GM18861 (cell line): Measurements from ENCODE around the gene UPK1A.
"Not testable (repeated sequence)": the region's sequence is repeated elsewhere in the genome, so short reads cannot be mapped to it uniquely, and the experiment has no call there.

ENCODE experiments used
- ATAC-seq: cut with Tn5 transposase; IDR thresholded peaks from one replicate; pipeline ENCODE4 v1.9.1; 2021; ENCODE audit not compliant: unreplicated experiment

The UPK1A gene

GRCh38 chr19:35716801-35717664, 50.7 kb downstream of the UPK1A start:
- ATAC-seq: peak; percentile 51

GRCh38 chr19:35717665-35718344, 51.5 kb downstream of the UPK1A start, which contains the start of gene KMT2B:
Gene KMT2B (plus strand): TSS chr19:35718003. CDS start chr19:35718019, 16 bp downstream.
- no peak for ATAC-seq

DNA sequence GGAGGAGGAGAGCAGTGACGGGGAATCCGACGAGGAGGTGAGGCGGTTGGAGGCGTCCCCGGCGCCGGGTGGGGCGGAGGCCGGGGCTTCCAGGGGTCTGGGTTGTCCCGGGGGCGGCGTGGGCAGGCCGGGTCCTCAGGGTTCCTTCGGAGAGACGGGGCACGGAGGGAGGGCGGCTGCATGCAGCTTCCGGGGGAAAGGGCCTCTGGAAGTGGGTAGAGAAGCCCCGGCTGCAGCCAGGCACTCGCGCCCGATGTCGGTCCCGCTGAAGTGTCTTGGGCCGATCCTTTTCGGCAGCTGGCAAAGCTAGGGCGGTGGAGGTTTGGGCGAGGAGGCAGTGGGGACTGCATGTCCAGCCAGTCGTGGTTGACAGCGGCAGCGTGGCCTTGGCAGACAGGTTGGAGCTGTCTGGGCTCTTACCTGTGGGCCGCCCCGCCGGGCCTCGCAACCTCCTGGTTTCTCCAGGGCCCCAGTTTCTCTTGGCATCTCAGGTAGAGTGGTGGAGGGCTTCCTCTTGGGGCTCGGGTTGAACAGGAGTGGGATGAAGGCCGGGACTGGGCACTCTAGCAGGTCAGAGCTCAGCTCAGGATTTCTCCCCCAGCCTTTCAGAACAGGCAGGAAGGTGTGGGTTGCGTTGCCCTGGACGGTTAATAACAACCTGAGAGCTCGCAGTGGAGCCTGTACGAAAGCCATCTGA, 52.2 kb downstream of the UPK1A start:
- no peak for ATAC-seq

- ATAC-seq: no peak
Observed at GRCh38 chr19:35719402-35720162, 53.3 kb downstream of the UPK1A start.

DNA sequence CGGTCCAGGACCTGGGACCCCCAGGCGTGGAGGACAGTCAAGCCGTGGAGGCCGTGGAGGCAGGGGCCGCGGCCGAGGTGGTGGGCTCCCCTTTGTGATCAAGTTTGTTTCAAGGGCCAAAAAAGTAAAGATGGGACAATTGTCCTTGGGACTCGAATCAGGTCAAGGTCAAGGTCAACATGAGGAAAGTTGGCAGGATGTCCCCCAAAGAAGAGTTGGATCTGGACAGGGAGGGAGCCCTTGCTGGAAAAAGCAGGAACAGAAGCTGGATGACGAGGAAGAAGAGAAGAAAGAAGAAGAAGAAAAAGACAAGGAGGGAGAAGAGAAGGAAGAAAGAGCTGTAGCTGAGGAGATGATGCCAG, 53.8 kb downstream of the UPK1A start:
- ATAC-seq: no peak

- no peak for ATAC-seq
Observed at GRCh38 chr19:35720648-35721047, 54.3 kb downstream of the UPK1A start.

DNA sequence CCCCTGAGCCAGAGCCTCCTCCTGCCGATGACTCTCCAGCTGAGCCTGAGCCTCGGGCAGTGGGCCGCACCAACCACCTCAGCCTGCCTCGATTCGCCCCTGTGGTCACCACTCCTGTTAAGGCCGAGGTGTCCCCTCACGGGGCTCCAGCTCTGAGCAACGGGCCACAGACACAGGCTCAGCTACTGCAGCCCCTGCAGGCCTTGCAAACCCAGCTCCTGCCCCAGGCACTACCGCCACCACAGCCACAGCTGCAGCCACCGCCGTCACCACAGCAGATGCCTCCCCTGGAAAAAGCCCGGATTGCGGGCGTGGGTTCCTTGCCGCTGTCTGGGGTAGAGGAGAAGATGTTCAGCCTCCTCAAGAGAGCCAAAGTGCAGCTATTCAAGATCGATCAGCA, 55.1 kb downstream of the UPK1A start:
- no peak for ATAC-seq

DNA sequence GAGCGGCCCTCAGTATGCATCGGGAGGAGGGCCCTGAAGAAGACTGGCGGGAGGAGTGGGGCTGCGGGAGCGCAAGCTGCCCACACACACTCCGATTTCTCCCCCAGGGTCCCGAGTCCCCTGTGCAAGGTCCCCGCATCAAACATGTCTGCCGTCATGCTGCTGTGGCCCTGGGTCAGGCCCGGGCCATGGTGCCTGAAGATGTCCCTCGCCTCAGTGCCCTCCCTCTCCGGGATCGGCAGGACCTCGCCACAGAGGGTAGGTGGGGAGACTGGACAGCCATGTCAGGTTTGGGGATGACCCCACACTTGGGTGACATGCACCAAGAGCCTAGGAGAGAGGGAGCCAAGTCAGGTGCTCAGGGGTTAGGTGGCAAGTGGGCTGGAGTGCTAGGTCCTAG, 56.1 kb downstream of the UPK1A start:
- ATAC-seq: no peak

- no peak for ATAC-seq
Observed at GRCh38 chr19:35722897-35723296, 56.6 kb downstream of the UPK1A start.

DNA sequence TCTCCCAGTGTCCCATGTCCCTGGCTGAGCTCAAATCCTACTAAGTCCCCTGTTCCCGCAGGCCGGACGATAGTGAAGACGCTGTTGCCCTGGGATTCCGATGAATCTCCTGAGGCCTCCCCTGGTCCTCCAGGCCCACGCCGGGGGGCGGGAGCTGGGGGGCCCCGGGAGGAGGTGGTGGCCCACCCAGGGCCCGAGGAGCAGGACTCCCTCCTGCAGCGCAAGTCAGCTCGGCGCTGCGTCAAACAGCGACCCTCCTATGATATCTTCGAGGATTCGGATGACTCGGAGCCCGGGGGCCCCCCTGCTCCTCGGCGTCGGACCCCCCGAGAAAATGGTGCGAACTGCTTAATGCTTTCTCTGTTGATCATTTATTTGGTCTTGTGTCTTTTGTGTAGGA, 57.4 kb downstream of the UPK1A start:
- ATAC-seq: no peak

DNA sequence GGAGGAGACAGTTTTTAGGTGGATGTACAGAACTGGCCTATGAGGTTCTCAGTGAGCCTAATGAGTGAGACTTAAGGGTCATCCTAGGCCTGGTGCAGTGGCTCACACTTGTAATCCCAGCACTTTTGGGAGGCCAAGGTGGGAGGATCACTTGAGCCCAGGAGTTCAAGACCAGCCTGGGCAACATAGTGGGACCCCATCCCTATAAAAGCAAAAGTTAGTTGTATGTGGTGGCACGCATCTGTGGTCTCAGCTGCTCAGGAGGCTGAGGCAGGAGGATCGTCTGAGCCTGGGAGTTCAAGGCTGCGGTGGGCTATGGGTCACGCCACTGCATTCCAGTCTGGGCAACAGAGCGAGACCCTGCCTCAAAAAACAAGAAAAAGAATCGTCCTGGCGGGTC, 57.8 kb downstream of the UPK1A start:
- ATAC-seq: not testable (repeated sequence)

DNA sequence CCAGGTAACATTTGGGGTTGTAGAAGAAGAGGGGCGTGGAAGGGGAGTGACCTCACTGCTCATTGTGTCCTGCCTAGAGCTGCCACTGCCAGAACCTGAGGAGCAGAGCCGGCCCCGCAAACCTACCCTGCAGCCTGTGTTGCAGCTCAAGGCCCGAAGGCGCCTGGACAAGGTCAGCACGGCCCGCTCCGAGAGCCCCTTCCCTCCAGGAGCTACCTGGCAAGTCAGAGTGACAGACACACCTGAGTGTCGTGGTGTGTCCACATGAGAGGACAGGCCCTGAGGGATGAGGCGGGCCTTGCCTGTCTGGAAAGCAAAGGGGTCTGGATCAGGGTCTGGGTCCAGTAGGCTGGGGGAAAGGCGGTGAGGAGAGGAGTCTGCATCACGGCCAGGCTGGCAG, 58.2 kb downstream of the UPK1A start:
- no peak for ATAC-seq

DNA sequence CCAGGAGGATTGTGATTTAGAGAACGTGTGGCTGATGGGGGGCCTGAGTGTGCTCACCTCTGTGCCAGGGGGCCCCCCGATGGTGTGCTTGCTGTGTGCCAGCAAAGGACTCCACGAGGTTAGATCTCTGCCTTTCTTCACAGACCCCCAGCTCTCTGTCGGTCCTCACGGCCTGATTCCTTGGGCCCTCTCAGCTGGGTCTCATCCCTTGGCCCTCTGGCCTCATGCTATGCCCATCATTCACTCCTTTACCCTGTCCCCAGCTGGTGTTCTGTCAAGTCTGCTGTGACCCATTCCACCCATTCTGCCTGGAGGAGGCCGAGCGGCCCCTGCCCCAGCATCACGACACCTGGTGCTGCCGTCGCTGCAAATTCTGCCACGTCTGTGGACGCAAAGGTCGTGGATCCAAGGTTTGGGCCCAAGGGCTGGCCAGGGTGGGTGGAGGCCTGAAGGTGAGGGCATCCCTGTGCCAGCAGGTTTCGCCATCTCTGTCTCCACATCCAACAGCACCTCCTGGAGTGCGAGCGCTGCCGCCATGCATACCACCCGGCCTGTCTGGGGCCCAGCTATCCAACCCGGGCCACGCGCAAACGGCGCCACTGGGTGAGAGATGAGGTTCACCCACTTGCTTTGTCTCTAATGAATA, 59.0 kb downstream of the UPK1A start:
- ATAC-seq: no peak

- ATAC-seq: no peak
Observed at GRCh38 chr19:35727053-35727955, 61.0 kb downstream of the UPK1A start.
